HepG2 (cell line): ENCODE data around the gene EXO1. TPM values are rescaled to one million over a fixed set of nuclear protein-coding genes. Genes with fewer than 3 reads are reported as not detected.

Source experiments
- ATAC-seq: fragments of 200-7000 bp; cut with Tn5 transposase; 3 replicates; pipeline ENCODE4 v1.9.1; 2020; ENCODE audit warnings: mild to moderate bottlenecking, moderate library complexity
- BruUV-seq: library from RNA; stranded (reverse); fragments of 400-500 nt; replicated peaks from 2 replicates; lab custom pipeline; 2021; lab: Mats Ljungman, UMichigan
- CTCF ChIA-PET: fragments of 300-600 bp; formaldehyde crosslinking; extraction: SDS; loops from one replicate; lab custom pipeline; 2021; ENCODE audit warnings: low total read pairs, inconsistent platforms, low intra/inter-chr PET ratio; lab: Yijun Ruan, JAX
- POLR2A ChIA-PET: fragments of 350-600 bp; sonication (Branson Sonifier 250); formaldehyde crosslinking; loops from one replicate; lab custom pipeline; 2020; ENCODE audit warnings: antibody characterized with exemption, inconsistent platforms; lab: Yijun Ruan, JAX
- DNase-seq: peaks from one replicate; pipeline ENCODE4 v3.0.0-alpha.2; 2015; ENCODE audit warnings: low spot score
- FAIRE-seq: peaks from 3 replicates; lab custom pipeline; 2011; peaks lifted over from hg19 to GRCh38; lab: Jason Lieb, UNC
- H2AFZ ChIP-seq: one replicate; pipeline ENCODE4 v1.6.1; 2011; ENCODE audit warnings: low read length, inconsistent platforms
- H3K27ac ChIP-seq: fragments of 300-600 bp; 3 replicates; pipeline ENCODE4 v1.8.0; 2011; ENCODE audit warnings: mixed run types, mild to moderate bottlenecking, mixed read lengths, low read length, inconsistent platforms; ENCODE audit not compliant: insufficient read depth; ENCODE audit errors: extremely low read length
- H3K27me3 ChIP-seq, 2 experiments: fragments of 200-600 bp in 1 of 2; 2 replicates in 1 of 2; 3 replicates in 1 of 2; pipeline versions ENCODE4 v1.6.0 to v1.8.0; 2011; ENCODE audit warnings: low read length in 2 of 2, mild to moderate bottlenecking in 2 of 2, moderate library complexity in 2 of 2, inconsistent platforms in 1 of 2; ENCODE audit not compliant: insufficient read depth in 2 of 2, control insufficient read depth in 1 of 2
- H3K36me3 ChIP-seq, 2 experiments: fragments of 200-600 bp in 1 of 2; replicated peaks in 1 of 2; 2 replicates in 1 of 2; 3 replicates in 1 of 2; pipeline versions ENCODE4 v1.5.1 to v1.8.0; 2011; ENCODE audit warnings: low read length in 2 of 2, inconsistent platforms in 1 of 2; ENCODE audit not compliant: insufficient read depth in 2 of 2, control insufficient read depth in 1 of 2
- H3K4me1 ChIP-seq: 2 replicates; pipeline ENCODE4 v1.5.1; 2012; ENCODE audit warnings: low read length, inconsistent platforms; ENCODE audit not compliant: insufficient read depth
- H3K4me2 ChIP-seq: 2 replicates; pipeline ENCODE4 v1.6.0; 2011; ENCODE audit warnings: low read depth, low read length, inconsistent platforms
- H3K4me3 ChIP-seq, 3 experiments: fragments of 200-600 bp in 1 of 3; sonication (generic), shearing (Covaris generic) in 1 of 3; replicated peaks in 1 of 3; 2 replicates each; pipeline ENCODE4 v1.5.1; 2011 to 2016; ENCODE audit warnings: low read length in 3 of 3, inconsistent platforms in 2 of 3, low read depth in 2 of 3, mild to moderate bottlenecking in 2 of 3, control low read depth in 1 of 3, mixed read lengths in 1 of 3; ENCODE audit not compliant: insufficient read depth in 1 of 3
- H3K79me2 ChIP-seq: one replicate; pipeline ENCODE4 v1.6.1; 2011; ENCODE audit warnings: low read length, inconsistent platforms; ENCODE audit not compliant: insufficient read depth
- H3K9ac ChIP-seq: 2 replicates; pipeline ENCODE4 v1.6.0; 2011; ENCODE audit warnings: mild to moderate bottlenecking, low read depth, low read length, inconsistent platforms; ENCODE audit not compliant: insufficient read depth
- H3K9me3 ChIP-seq: 2 replicates; pipeline ENCODE4 v1.5.1; 2012; ENCODE audit warnings: mild to moderate bottlenecking, low read length
- H4K20me1 ChIP-seq: 2 replicates; pipeline ENCODE4 v1.6.0; 2011; ENCODE audit warnings: inconsistent platforms, mild to moderate bottlenecking, low read length, moderate library complexity; ENCODE audit not compliant: insufficient read depth
- WGBS: methylation state at CpG from one replicate; pipeline ENCODE4 v1.1.6; 2017; ENCODE audit warnings: low lambda C conversion rate; 5-methylcytosine and 5-hydroxymethylcytosine counted together
- in situ Hi-C: cut with HindIII; loops from 2 replicates; pipeline ENCODE4 v1.10.0; 2017; ENCODE audit warnings: low pct_unique_long_range_greater_than_20kb; ENCODE audit not compliant: extremely low pct_ligation_motif_present
- intact Hi-C: fragments of 100-400 bp; cut with micrococcal nuclease; formaldehyde crosslinking; loops from one replicate; pipeline ENCODE4 v1.10.0; 2022; ENCODE audit not compliant: unreplicated experiment
- polyA plus RNA-seq, 8 experiments: library from polyadenylated mRNA; depleted of rRNA in 3 of 8; stranded (reverse) in 7 of 8; unstranded in 1 of 8; fragments of >200 nt; fragmentation: Illumina TruSeq in 4 of 8; extraction: Trizol in 4 of 8; gene quantifications; 2 replicates each; pipeline versions ENCODE4 v1.2.1 to v1.2.3, GENCODE V29; 2011 to 2016; ENCODE audit warnings: low read depth in 4 of 8, missing spikeins in 1 of 8, mixed read lengths in 1 of 8; ENCODE audit not compliant: insufficient read depth in 1 of 8
- total RNA-seq, 5 experiments: library from RNA; depleted of rRNA; stranded (reverse); fragments of >200 nt; fragmentation: Illumina TruSeq; extraction: Trizol; gene quantifications; 2 replicates each; pipeline ENCODE4 v1.2.3, GENCODE V29; 2016; ENCODE audit warnings: low read depth in 1 of 5
- TF ChIP-seq, protein P1 (sequence below): sonication (generic); formaldehyde crosslinking; IDR thresholded peaks from 2 replicates; pipeline ENCODE4 v1.4.0; 2020; ENCODE audit warnings: missing genetic modification reagents
- TF ChIP-seq, protein P2 (sequence below): fragments of 450-650 bp; IDR thresholded peaks from 2 replicates; pipeline ENCODE4 v1.6.1; 2016

The EXO1 gene
- total and polyA plus RNA-seq, 2 of the 13 experiments (the other 11 are each of a cell fraction or from before 2014, with no cell fraction given): 3.2 to 26.1 TPM

DNA sequence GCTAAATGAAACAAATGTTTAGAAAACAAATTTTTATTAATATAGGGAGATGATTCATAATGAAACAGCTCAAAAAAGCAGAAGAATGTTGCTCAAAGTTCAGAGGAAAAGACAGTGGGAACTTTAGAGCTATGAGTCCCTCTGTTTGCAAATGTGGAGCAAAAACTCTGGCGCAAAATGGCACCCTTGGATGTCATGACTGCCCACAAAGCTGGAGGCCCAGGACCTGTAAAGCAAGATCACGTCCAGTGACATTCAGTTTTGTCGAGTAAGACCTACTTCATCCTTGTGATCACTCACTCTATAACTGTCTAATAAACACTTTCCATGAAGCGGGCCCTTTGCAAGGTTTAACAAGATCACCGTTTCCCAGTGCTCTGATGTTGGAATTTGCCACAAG, 9.1 kb upstream of the EXO1 start (continued):
- TF ChIP-seq, protein P1, sequence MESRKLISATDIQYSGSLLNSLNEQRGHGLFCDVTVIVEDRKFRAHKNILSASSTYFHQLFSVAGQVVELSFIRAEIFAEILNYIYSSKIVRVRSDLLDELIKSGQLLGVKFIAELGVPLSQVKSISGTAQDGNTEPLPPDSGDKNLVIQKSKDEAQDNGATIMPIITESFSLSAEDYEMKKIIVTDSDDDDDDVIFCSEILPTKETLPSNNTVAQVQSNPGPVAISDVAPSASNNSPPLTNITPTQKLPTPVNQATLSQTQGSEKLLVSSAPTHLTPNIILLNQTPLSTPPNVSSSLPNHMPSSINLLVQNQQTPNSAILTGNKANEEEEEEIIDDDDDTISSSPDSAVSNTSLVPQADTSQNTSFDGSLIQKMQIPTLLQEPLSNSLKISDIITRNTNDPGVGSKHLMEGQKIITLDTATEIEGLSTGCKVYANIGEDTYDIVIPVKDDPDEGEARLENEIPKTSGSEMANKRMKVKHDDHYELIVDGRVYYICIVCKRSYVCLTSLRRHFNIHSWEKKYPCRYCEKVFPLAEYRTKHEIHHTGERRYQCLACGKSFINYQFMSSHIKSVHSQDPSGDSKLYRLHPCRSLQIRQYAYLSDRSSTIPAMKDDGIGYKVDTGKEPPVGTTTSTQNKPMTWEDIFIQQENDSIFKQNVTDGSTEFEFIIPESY (CRISPR knock-in tag): no peak

DNA sequence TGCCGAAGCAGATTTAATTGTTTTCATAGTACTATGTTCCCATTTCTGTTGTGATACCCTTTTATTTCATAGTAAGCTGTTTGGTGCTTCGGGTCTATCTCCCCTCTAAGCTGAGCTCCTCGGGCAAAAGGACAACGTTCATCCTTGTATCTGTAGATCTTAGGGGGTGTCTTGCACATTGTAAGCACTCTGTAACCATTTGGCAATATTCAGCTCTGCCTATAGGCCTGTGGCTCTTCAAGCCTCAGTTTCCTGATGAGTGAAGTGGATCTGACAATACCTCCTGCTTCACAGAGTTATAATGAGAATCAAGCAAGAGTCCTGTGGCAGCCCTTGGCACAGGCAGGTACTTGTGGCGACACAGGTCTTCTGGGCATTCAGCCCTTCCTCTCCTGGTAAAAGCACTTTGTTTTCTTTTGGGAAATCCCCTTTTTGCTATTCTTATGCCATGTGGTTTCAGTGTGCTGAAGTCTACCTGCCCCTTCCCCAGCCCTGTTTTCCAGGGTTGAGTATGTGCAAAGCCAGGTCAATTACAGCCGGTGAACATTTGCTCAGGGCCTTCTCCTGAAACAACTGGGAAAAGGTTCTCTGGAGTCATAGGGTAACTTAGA, 8.5 kb upstream of the EXO1 start:
- DNase-seq: no peak
- Histone ChIP-seq H3K27ac (no peak overlapping the region), H4K20me1 (no peaks in the 10 kb centered on the region), H3K36me3 (no peaks in the 10 kb centered on the region), H3K9ac (no peak overlapping the region), H3K9me3 (no peaks in the 10 kb centered on the region), H3K4me1 (peaks cover 7% of the 10 kb centered on the region; the same call in 1 of the 2 replicates), H2AFZ (no peak overlapping the region), H3K79me2 (no peaks in the 10 kb centered on the region)
- BruUV-seq: no TSS peak
- CTCF ChIA-PET: no interaction called here
- ATAC-seq: no peak
- in situ Hi-C loops: loop anchor here (5.0 kb wide), 2 partner anchors 227 to 307 kb away; partner anchors contain the start of gene KMO
- TF ChIP-seq, protein P2, sequence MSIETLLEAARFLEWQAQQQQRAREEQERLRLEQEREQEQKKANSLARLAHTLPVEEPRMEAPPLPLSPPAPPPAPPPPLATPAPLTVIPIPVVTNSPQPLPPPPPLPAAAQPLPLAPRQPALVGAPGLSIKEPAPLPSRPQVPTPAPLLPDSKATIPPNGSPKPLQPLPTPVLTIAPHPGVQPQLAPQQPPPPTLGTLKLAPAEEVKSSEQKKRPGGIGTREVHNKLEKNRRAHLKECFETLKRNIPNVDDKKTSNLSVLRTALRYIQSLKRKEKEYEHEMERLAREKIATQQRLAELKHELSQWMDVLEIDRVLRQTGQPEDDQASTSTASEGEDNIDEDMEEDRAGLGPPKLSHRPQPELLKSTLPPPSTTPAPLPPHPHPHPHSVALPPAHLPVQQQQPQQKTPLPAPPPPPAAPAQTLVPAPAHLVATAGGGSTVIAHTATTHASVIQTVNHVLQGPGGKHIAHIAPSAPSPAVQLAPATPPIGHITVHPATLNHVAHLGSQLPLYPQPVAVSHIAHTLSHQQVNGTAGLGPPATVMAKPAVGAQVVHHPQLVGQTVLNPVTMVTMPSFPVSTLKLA: no peak
- TF ChIP-seq, all 625 proteins: peak for 0
- no peak overlapping the region for H3K4me3 ChIP-seq
- intact Hi-C loops: no loop called here
- no peaks in the 10 kb centered on the region; a peak in 1 of 5 replicates for H3K27me3 ChIP-seq
- WGBS: 43% methylated on average over 6 of the region's 6 CpGs
- FAIRE-seq: no peak
- POLR2A ChIA-PET: no interaction called here
- H3K4me2 ChIP-seq: no peak overlapping the region
